Measurements from ENCODE around the gene B3GNT3. TPM values are rescaled to one million over a fixed set of nuclear protein-coding genes. Genes with fewer than 3 reads are reported as not detected.

The B3GNT3 gene
- total and polyA plus RNA-seq, 2 donors (not counting 1 experiment from before 2014, with no cell fraction given): 0.06 TPM; not detected in 1

- peaks cover 4 to 47% of the 10 kb centered on the region in 2 experiments for H3K36me3 ChIP-seq (replicated peaks in 1 of 2; ENCODE audit: control extremely low read depth in 1 of 2, control insufficient read depth in 1 of 2, extremely low read depth in 1 of 2, insufficient read depth in 2 of 2, low read length in 1 of 2)
- intact Hi-C loops (cut with micrococcal nuclease): no loop called here
- ChIA-PET POLR2A (interaction anchor here (1.6 kb wide), 1 partner anchor 70 kb away, joined by 5 read pairs; the partner anchor contains the start of gene CCDC124), CTCF (interaction anchor here (2.1 to 15.3 kb wide), 2 partner anchors 70 to 72 kb away, joined by 9 to 374 read pairs; partner anchors contain the start of gene CCDC124)
- H3K27ac ChIP-seq (ENCODE audit: low read length in 2 of 2): peak overlapping the region; percentile 69 to 76
- Mint-ChIP-seq H3K27me3 (no peaks in the 10 kb centered on the region), H3K4me3 (peak overlapping the region; percentile 67), H3K4me1 (peaks cover 39% of the 10 kb centered on the region), H3K9me3 (ENCODE audit: insufficient read depth) (no peaks in the 10 kb centered on the region), H3K27ac (peak overlapping the region; percentile 76)
- ATAC-seq (ENCODE audit: low read depth) (no peak), DNase-seq (peak; percentile 71)
- H3K4me3 ChIP-seq (ENCODE audit: control extremely low read depth in 1 of 5, extremely low read depth in 1 of 5, insufficient read depth in 1 of 5, low read depth in 2 of 5, low read length in 4 of 5): no peak overlapping the region
- no peaks in the 10 kb centered on the region for H3K9me3 ChIP-seq (ENCODE audit: control extremely low read depth in 1 of 3, control insufficient read depth in 2 of 3, insufficient read depth in 1 of 3, low read length in 2 of 3)
- peak overlapping the region; percentile 28 for H3K4me2 ChIP-seq (replicated peaks; ENCODE audit: low read depth, low read length, poor library complexity, severe bottlenecking)
- peaks cover 31% of the 10 kb centered on the region for H3K79me2 ChIP-seq (ENCODE audit: control insufficient read depth, insufficient read depth, low read length)
- H2AFZ ChIP-seq (ENCODE audit: insufficient read depth, low read depth, low read length, poor library complexity, severe bottlenecking): no peak overlapping the region
- peaks cover 23 to 31% of the 10 kb centered on the region in 2 donors for H3K4me1 ChIP-seq (ENCODE audit: control insufficient read depth in 2 of 2, insufficient read depth in 2 of 2, low read length in 2 of 2)
- 79% methylated on average over 23 of the region's 31 CpGs for WGBS (ENCODE audit: insufficient coverage)
- H3K27me3 ChIP-seq (replicated peaks in 1 of 4; ENCODE audit: control extremely low read depth in 1 of 4, control insufficient read depth in 3 of 4, insufficient read depth in 4 of 4, low read length in 3 of 4): no peaks in the 10 kb centered on the region
- H3K9ac ChIP-seq (ENCODE audit: low read length): no peak overlapping the region
- TF ChIP-seq EZH2 (IDR thresholded peaks at IDR 0.05; ENCODE audit: borderline replicate concordance, insufficient read depth, low read depth, low read length, poor library complexity, severe bottlenecking): no peak
- no peak for TF ChIP-seq CTCF (IDR thresholded peaks at IDR 0.05)
- peaks cover 48% of the 10 kb centered on the region for H4K20me1 ChIP-seq (ENCODE audit: control insufficient read depth, insufficient read depth, low read length, poor library complexity, severe bottlenecking)
Observed at GRCh38 chr19:17862711-17863519, 68.0 kb downstream of the B3GNT3 start.

Small RNA genes lying within 50 kb of the gene (small RNA-seq; reads per million reads assigned to genes)
- gene SNORA68 (ENCODE audit: insufficient read length, low read depth, low replicate concordance): not detected

Other genes with a start within 250 kb of the B3GNT3 start
- gene COLGALT1, start 239.5 kb upstream of the B3GNT3 start, total RNA-seq: 108 and 109 TPM in 2 replicates
- gene COLGALT1, start 239.5 kb upstream of the B3GNT3 start, polyA plus RNA-seq: 126 and 219 TPM in 2 replicates
- 0.10 TPM in 2 replicates for gene UNC13A, start 106.8 kb upstream of the B3GNT3 start, total RNA-seq
- 0.03 TPM in 1 of 2 replicates, not detected in the other for gene UNC13A, start 106.8 kb upstream of the B3GNT3 start, polyA plus RNA-seq
- gene MAP1S, start 75.7 kb upstream of the B3GNT3 start, total RNA-seq: 81.6 and 83.0 TPM in 2 replicates
- 32.4 and 38.2 TPM in 2 replicates for gene MAP1S, start 75.7 kb upstream of the B3GNT3 start, polyA plus RNA-seq
- gene FCHO1, start 43.7 kb upstream of the B3GNT3 start, total RNA-seq: 149 and 162 TPM in 2 replicates
- gene FCHO1, start 43.7 kb upstream of the B3GNT3 start, polyA plus RNA-seq: 83.0 and 85.7 TPM in 2 replicates
- 3.6 and 5.0 TPM in 2 replicates for gene INSL3, start 26.4 kb downstream of the B3GNT3 start, total RNA-seq
- gene INSL3, start 26.4 kb downstream of the B3GNT3 start, polyA plus RNA-seq: 3.4 and 6.1 TPM in 2 replicates
- 142 and 143 TPM in 2 replicates for gene JAK3, start 52.8 kb downstream of the B3GNT3 start, total RNA-seq
- 78.6 and 102 TPM in 2 replicates for gene JAK3, start 52.8 kb downstream of the B3GNT3 start, polyA plus RNA-seq
- gene RPL18A, start 64.8 kb downstream of the B3GNT3 start, total RNA-seq: 3,099 and 3,228 TPM in 2 replicates
- gene RPL18A, start 64.8 kb downstream of the B3GNT3 start, polyA plus RNA-seq: 3,761 and 3,796 TPM in 2 replicates
- 0.07 and 0.12 TPM in 2 replicates for gene SLC5A5, start 76.8 kb downstream of the B3GNT3 start, total RNA-seq
- 0.40 and 0.58 TPM in 2 replicates for gene SLC5A5, start 76.8 kb downstream of the B3GNT3 start, polyA plus RNA-seq
- gene CCDC124, start 137.9 kb downstream of the B3GNT3 start, total RNA-seq: 25.0 and 26.9 TPM in 2 replicates
- 56.8 and 57.8 TPM in 2 replicates for gene CCDC124, start 137.9 kb downstream of the B3GNT3 start, polyA plus RNA-seq
- not detected in 2 replicates for gene KCNN1, start 172.0 kb downstream of the B3GNT3 start, total RNA-seq
- 0.04 TPM in 1 of 2 replicates, not detected in the other for gene KCNN1, start 172.0 kb downstream of the B3GNT3 start, polyA plus RNA-seq
- 639 and 667 TPM in 2 replicates for gene ARRDC2, start 213.0 kb downstream of the B3GNT3 start, total RNA-seq
- 131 and 202 TPM in 2 replicates for gene ARRDC2, start 213.0 kb downstream of the B3GNT3 start, polyA plus RNA-seq

Data from B cell (primary cell).